HCT116 (cell line): ENCODE measurements around the gene LILRA2.
"Not testable (repeated sequence)": the region's sequence is repeated elsewhere in the genome, so short reads cannot be mapped to it uniquely, and the experiment has no call there.

Experiments used
- CTCF ChIP-seq, 3 experiments: fragments of 200-600 bp in 1 of 3; sonication (generic) in 1 of 3; IDR thresholded peaks in 2 of 3; conservative IDR thresholded peaks in 1 of 3; 2 replicates each; pipeline ENCODE4 v1.5.1; 2012 to 2017; ENCODE audit warnings: low read depth in 2 of 3, low read length in 2 of 3, antibody characterized with exemption in 1 of 3, borderline replicate concordance in 1 of 3, control low read depth in 1 of 3, mild to moderate bottlenecking in 1 of 3, mixed read lengths in 1 of 3, mixed run types in 1 of 3, moderate library complexity in 1 of 3; ENCODE audit not compliant: insufficient read depth in 1 of 3
- POLR2A ChIP-seq: IDR thresholded peaks from 2 replicates; pipeline ENCODE4 v1.7.0; 2011; ENCODE audit warnings: borderline replicate concordance; ENCODE audit not compliant: insufficient read depth, insufficient read length; ENCODE audit errors: extremely low read depth
- POLR2AphosphoS5 ChIP-seq: IDR thresholded peaks from 2 replicates; pipeline ENCODE4 v1.6.1; 2011; ENCODE audit warnings: mild to moderate bottlenecking, low read depth, low read length, moderate library complexity

- not testable (repeated sequence) for TF ChIP-seq CTCF (IDR thresholded peaks at IDR 0.05 in 2 of 3, conservative IDR thresholded peaks at IDR 0.05 in 1 of 3; ENCODE audit: borderline replicate concordance in 1 of 3, insufficient read depth in 1 of 3, low read depth in 2 of 3, low read length in 2 of 3); POLR2A; POLR2AphosphoS5
These were observed 54.3 kb downstream of the LILRA2 start for GRCh38 chr19:54627912-54628311.
